GM23248 (cell line): Measurements from ENCODE around the gene SLC2A9. TPM values are rescaled to one million over a fixed set of nuclear protein-coding genes. Genes with fewer than 3 reads are reported as not detected.

Experiments used
- DNase-seq: peaks from one replicate; pipeline ENCODE4 v3.0.0-alpha.2; 2015
- H2AFZ ChIP-seq: fragments of 200-600 bp; sonication (generic); 2 replicates; pipeline ENCODE4 v1.6.1; 2016; ENCODE audit warnings: antibody characterized with exemption
- H3F3A ChIP-seq: fragments of 200-600 bp; sonication (generic); 2 replicates; pipeline ENCODE4 v1.6.1; 2016; ENCODE audit warnings: mild to moderate bottlenecking, antibody characterized with exemption, mixed run types; ENCODE audit not compliant: insufficient read depth
- H3K27ac ChIP-seq: fragments of 200-600 bp; sonication (generic); 2 replicates; pipeline ENCODE4 v1.5.1; 2016; ENCODE audit warnings: mild to moderate bottlenecking
- H3K27me3 ChIP-seq: fragments of 200-600 bp; sonication (generic); replicated peaks from 2 replicates; pipeline ENCODE4 v1.6.1; 2016; ENCODE audit warnings: mild to moderate bottlenecking; ENCODE audit not compliant: insufficient read depth
- H3K36me3 ChIP-seq: fragments of 200-600 bp; sonication (generic); 2 replicates; pipeline ENCODE4 v1.6.1; 2016; ENCODE audit warnings: low read depth, mild to moderate bottlenecking
- H3K4me1 ChIP-seq: fragments of 200-600 bp; sonication (generic); 2 replicates; pipeline ENCODE4 v1.6.1; 2016; ENCODE audit warnings: mild to moderate bottlenecking; ENCODE audit not compliant: insufficient read depth
- H3K4me2 ChIP-seq: fragments of 200-600 bp; sonication (generic); one replicate; pipeline ENCODE4 v1.6.1; 2016; ENCODE audit warnings: mild to moderate bottlenecking; ENCODE audit not compliant: unreplicated experiment
- H3K4me3 ChIP-seq: fragments of 200-600 bp; sonication (generic); 2 replicates; pipeline ENCODE4 v1.5.1; 2016; ENCODE audit warnings: mild to moderate bottlenecking
- H3K79me2 ChIP-seq: fragments of 200-600 bp; sonication (generic); 2 replicates; pipeline ENCODE4 v1.6.1; 2016; ENCODE audit warnings: mild to moderate bottlenecking; ENCODE audit not compliant: insufficient read depth
- H3K9ac ChIP-seq: fragments of 200-600 bp; sonication (generic); 2 replicates; pipeline ENCODE4 v1.6.1; 2016; ENCODE audit warnings: mild to moderate bottlenecking
- H3K9me2 ChIP-seq: fragments of 200-600 bp; sonication (generic); 2 replicates; pipeline ENCODE4 v1.6.1; 2016; ENCODE audit warnings: mixed run types, mild to moderate bottlenecking, moderate library complexity; ENCODE audit not compliant: insufficient read depth
- H3K9me3 ChIP-seq: fragments of 200-600 bp; sonication (generic); one replicate; pipeline ENCODE4 v1.6.1; 2017; ENCODE audit warnings: low read depth
- H4K20me1 ChIP-seq: fragments of 200-600 bp; sonication (generic); 2 replicates; pipeline ENCODE4 v1.6.0; 2016; ENCODE audit not compliant: insufficient read depth
- EZH2 ChIP-seq: fragments of 200-600 bp; sonication (generic); IDR thresholded peaks from 2 replicates; pipeline ENCODE4 v1.6.1; 2018; ENCODE audit warnings: antibody characterized with exemption, mild to moderate bottlenecking; ENCODE audit not compliant: insufficient read depth, poor library complexity, severe bottlenecking
- EZH2phosphoT487 ChIP-seq: fragments of 200-600 bp; sonication (generic); IDR thresholded peaks from 2 replicates; pipeline ENCODE4 v1.6.1; 2018; ENCODE audit warnings: antibody characterized with exemption, moderate library complexity, mild to moderate bottlenecking, low read depth; ENCODE audit not compliant: insufficient read depth
- WGBS, 2 experiments: methylation state at CpG; one replicate each; pipeline ENCODE4 v1.1.6; 2015 to 2017; ENCODE audit warnings: low lambda C conversion rate in 2 of 2, low coverage in 1 of 2; ENCODE audit errors: missing lambda C conversion rate in 2 of 2; 5-methylcytosine and 5-hydroxymethylcytosine counted together
- in situ Hi-C: fragments of 300-500 bp; cut with MboI; formaldehyde crosslinking; loops from 2 replicates; pipeline ENCODE4 v1.15.0; 2020
- polyA plus RNA-seq: library from polyadenylated mRNA; unstranded; fragments of >200 nt; fragmentation: Nextera tagmentation; extraction: Ambion mirVana; gene quantifications from 2 replicates; pipeline ENCODE4 v1.2.1, GENCODE V29; 2016
- total RNA-seq: library from RNA; depleted of rRNA; stranded (reverse); fragments of >200 nt; shearing (Covaris generic); gene quantifications from 2 replicates; pipeline ENCODE4 v1.2.3, GENCODE V29; 2014

Gene SLC2A9
- total and polyA plus RNA-seq, 2 experiments from 2014 or later = 2.8 to 3.5 TPM

DNA sequence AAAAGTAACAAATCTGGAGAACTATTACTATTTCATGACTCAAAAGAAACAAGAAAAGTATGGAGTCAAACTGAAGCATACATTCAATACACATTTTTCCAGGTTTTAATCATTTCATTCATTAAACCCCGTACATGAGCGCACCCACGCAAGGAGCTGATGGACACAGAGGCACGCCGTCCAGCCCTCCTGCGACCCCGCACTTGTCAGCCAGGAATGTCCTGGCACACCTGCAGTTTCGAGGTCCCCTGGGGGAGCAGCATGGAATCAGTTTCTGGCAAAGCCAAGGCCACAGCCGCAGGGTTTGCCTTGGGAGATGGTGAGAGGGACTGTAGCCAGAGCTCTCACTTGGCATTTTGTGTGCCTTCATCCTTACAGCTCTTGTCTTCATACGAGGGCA lies 12.8 kb upstream of the SLC2A9 start:
- Histone ChIP-seq H3K27ac (0 out of 2 replicates have a peak overlapping the region, but pooled peaks have one; percentile 84), H3K36me3 (no peaks in the 10 kb centered on the region), H3K4me1 (peaks cover 21% of the 10 kb centered on the region), H4K20me1 (no peaks in the 10 kb centered on the region), H3K9me3 (no peaks in the 10 kb centered on the region), H3K27me3 (no peaks in the 10 kb centered on the region), H3K9ac (no peak overlapping the region), H3K4me3 (no peak overlapping the region), H3K9me2 (no peaks in the 10 kb centered on the region), H3F3A (peaks cover 26% of the 10 kb centered on the region; the same call in 1 of the 2 replicates), H3K4me2 (no peak overlapping the region), H3K79me2 (no peaks in the 10 kb centered on the region), H2AFZ (no peak overlapping the region)
- no peak for DNase-seq
- in situ Hi-C loops = no loop called here
- no peak for TF ChIP-seq EZH2phosphoT487
- TF ChIP-seq EZH2 = no peak
- WGBS, 2 experiments = 92 to 96% methylated on average over 10 of the region's 10 CpGs

DNA sequence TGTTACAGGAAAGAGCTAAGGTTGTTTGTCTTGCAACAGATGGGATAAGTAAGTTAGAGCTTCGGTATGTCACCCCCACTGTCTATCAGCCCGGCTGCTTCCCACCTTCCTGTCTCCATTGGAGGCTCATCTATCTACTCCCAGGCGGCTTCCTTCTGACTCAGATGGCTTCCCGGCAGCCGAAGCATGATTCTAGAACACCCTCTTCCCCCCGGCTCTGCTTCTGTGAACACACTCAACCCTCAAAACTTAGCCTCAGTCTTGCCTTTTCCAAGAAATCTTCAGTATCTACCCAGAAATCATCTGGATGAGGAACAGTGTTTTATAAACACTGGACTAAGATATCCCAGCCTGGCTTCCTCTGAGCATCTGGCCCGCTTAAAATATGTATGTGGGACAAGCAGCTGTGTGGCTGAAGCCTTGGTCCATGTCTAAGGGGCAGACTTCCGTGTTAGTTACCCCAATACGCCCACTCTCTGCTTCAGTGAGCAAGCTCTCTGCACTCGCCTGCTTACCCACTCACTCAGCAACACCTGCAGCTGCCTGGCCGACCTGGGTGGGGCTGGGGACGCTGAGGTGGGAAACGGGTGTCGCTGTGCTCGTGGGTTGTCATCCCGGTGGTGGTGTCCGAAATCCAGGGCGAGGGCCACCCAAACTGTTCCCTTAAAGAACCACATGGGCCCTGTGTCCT lies 12.0 kb upstream of the SLC2A9 start:
- peak overlapping the region; percentile 55 for H3K4me3 ChIP-seq
- H3K79me2 ChIP-seq = no peaks in the 10 kb centered on the region
- H3K27me3 ChIP-seq = no peaks in the 10 kb centered on the region
- peak; percentile 91 for DNase-seq
- WGBS, 2 experiments = 35 to 44% methylated on average over 18 of the region's 18 CpGs
- no peaks in the 10 kb centered on the region for H4K20me1 ChIP-seq
- no peaks in the 10 kb centered on the region for H3K9me3 ChIP-seq
- H3K4me2 ChIP-seq = peak overlapping the region; percentile 92
- H3K9ac ChIP-seq = peak overlapping the region; percentile 57; the same call in 1 of the 2 replicates
- TF ChIP-seq EZH2phosphoT487 = no peak
- TF ChIP-seq EZH2 = no peak
- peaks cover 26% of the 10 kb centered on the region for H3K4me1 ChIP-seq
- H3K27ac ChIP-seq = peak overlapping the region; percentile 84
- H3K9me2 ChIP-seq = no peaks in the 10 kb centered on the region
- H3K36me3 ChIP-seq = no peaks in the 10 kb centered on the region
- peaks cover 26% of the 10 kb centered on the region; the same call in 1 of the 2 replicates for H3F3A ChIP-seq
- in situ Hi-C loops = no loop called here
- H2AFZ ChIP-seq = peak overlapping the region; percentile 63

DNA sequence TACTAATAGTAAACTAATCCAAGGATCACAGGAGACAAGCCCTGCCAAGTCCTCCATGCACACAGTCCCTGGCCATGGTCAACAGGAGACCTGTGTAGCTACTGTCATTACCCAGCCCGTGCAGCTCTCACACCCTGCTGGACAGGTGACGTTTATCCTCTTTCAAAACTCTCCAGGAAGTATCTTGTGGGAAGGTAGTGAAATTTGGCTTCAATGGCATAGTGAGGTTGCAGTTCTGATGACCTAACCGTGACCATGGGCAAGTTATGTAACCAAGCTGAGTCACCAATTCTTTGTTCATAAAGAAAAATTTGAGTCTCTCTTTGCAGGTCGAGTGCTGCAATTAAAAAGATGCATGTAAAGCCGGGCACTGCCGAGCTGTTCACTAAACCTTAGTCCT lies 11.3 kb upstream of the SLC2A9 start:
- in situ Hi-C loops = no loop called here
- no peaks in the 10 kb centered on the region for H3K9me3 ChIP-seq
- TF ChIP-seq EZH2 (no peak), EZH2phosphoT487 (no peak)
- H3K36me3 ChIP-seq = no peaks in the 10 kb centered on the region
- H3K4me3 ChIP-seq = peak overlapping the region; percentile 55
- no peaks in the 10 kb centered on the region for H3K79me2 ChIP-seq
- peaks cover 26% of the 10 kb centered on the region; the same call in 1 of the 2 replicates for H3F3A ChIP-seq
- peak overlapping the region; percentile 92 for H3K4me2 ChIP-seq
- no peaks in the 10 kb centered on the region for H3K27me3 ChIP-seq
- peak overlapping the region; percentile 57; the same call in 1 of the 2 replicates for H3K9ac ChIP-seq
- DNase-seq = peak; percentile 90
- H2AFZ ChIP-seq = no peak overlapping the region
- no peaks in the 10 kb centered on the region for H4K20me1 ChIP-seq
- peak overlapping the region; percentile 84 for H3K27ac ChIP-seq
- H3K9me2 ChIP-seq = no peaks in the 10 kb centered on the region
- 23 to 29% methylated on average over 6 of the region's 6 CpGs for WGBS, 2 experiments
- H3K4me1 ChIP-seq = peaks cover 26% of the 10 kb centered on the region

DNA sequence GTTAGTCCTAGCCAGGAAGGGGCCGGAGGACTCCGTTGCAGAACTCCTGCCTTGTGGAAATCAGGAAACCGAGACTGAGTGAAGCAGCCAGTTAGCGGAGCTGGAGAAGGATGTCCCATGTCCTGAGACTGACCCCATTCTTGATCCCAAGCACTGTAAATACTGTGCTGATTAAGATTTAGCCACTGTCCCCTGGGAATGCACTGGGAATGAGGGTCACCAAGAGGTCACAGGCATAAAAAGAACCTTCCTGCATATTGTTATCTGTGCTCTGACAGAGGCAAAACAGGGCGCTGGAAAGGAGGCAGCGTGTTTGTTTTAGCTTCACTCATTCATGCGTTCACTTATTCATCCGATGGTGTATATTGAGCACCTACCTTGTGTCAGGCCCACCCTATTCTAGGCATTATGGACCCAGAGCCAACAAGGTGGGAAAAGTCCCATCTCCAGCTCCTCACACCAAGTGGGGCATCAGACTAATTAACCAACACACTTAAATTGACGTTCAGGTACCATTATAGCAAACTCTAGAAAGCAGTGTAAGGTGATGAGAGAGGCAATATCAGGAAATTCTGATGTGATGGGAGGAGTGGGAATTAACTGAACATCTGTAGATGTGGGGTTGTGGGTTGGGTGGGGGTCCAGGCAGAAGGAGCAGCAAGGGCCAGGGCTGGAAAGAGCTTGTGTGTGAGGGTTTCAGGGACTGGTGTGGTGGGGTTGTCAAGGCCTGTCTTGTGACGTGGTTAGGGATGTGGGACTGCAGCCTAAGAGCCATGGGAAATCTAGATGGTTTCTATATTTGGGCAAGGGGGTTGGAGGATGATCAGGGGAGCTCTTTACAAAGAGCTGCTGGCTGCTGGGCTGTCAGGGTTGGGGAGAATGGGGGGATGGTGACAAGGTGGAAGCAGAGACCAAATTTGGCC lies 10.6 kb upstream of the SLC2A9 start:
- no peak for TF ChIP-seq EZH2phosphoT487
- TF ChIP-seq EZH2 = no peak
- Histone ChIP-seq H3K4me2 (peak overlapping the region; percentile 92), H3K4me3 (no peak overlapping the region), H3K27me3 (no peaks in the 10 kb centered on the region), H4K20me1 (no peaks in the 10 kb centered on the region), H3K36me3 (no peaks in the 10 kb centered on the region), H3F3A (peaks cover 26% of the 10 kb centered on the region; the same call in 1 of the 2 replicates), H3K27ac (peak overlapping the region; percentile 84), H3K79me2 (no peaks in the 10 kb centered on the region), H3K9me2 (no peaks in the 10 kb centered on the region), H3K9me3 (no peaks in the 10 kb centered on the region), H3K4me1 (peaks cover 26% of the 10 kb centered on the region), H2AFZ (no peak overlapping the region), H3K9ac (no peak overlapping the region)
- in situ Hi-C loops = no loop called here
- 88 to 89% methylated on average over 10 of the region's 10 CpGs for WGBS, 2 experiments
- DNase-seq = no peak
